Caco-2 (cell line): ENCODE data around the gene ADGRF1. TPM values are rescaled to one million over a fixed set of nuclear protein-coding genes. Genes with fewer than 3 reads are reported as not detected.

Source experiments
- BruUV-seq: library from RNA; stranded (reverse); fragments of 400-500 nt; replicated peaks from 2 replicates; lab custom pipeline; 2021; lab: Mats Ljungman, UMichigan
- CTCF ChIA-PET: fragments of 300-600 bp; sonication (Branson Sonifier 250); formaldehyde crosslinking; loops from one replicate; lab custom pipeline; 2022; ENCODE audit warnings: antibody characterized with exemption; lab: Charles Lee
- POLR2A ChIA-PET: fragments of 300-600 bp; sonication (Branson Sonifier 250); formaldehyde crosslinking; loops from one replicate; lab custom pipeline; 2022; ENCODE audit warnings: antibody characterized with exemption; lab: Charles Lee
- DNase-seq, 2 experiments: peaks; one replicate each; pipeline versions ENCODE4 v3.0.0 to v3.0.0-alpha.2; 2020 to 2022
- H3K27me3 ChIP-seq: replicated peaks from 2 replicates; pipeline ENCODE4 v1.6.0; 2011; ENCODE audit warnings: low read length; ENCODE audit not compliant: control insufficient read depth, insufficient read depth
- H3K36me3 ChIP-seq: 2 replicates; pipeline ENCODE4 v1.5.1; 2011; ENCODE audit warnings: low read length; ENCODE audit not compliant: control insufficient read depth, insufficient read depth
- H3K4me1 ChIP-seq: fragments of 250-450 bp; sonication (Bioruptor Pico); 2 replicates; pipeline ENCODE4 v1.5.1; 2020; ENCODE audit warnings: mild to moderate bottlenecking
- H3K4me3 ChIP-seq: 2 replicates; pipeline ENCODE4 v1.5.1; 2011; ENCODE audit warnings: low read depth, mild to moderate bottlenecking, control low read depth, low read length
- H3K9me3 ChIP-seq: fragments of 250-450 bp; sonication (Bioruptor Pico); 2 replicates; pipeline ENCODE4 v1.5.1; 2020; ENCODE audit warnings: mild to moderate bottlenecking, moderate library complexity
- H3K27ac Mint-ChIP-seq: one replicate; pipeline ENCODE4 v1.8.0; 2022; ENCODE audit warnings: mixed read lengths; ENCODE audit not compliant: unreplicated experiment
- H3K27me3 Mint-ChIP-seq: one replicate; pipeline ENCODE4 v1.8.0; 2022; ENCODE audit warnings: mixed read lengths; ENCODE audit not compliant: insufficient read depth, unreplicated experiment
- H3K36me3 Mint-ChIP-seq: one replicate; pipeline ENCODE4 v1.8.0; 2022; ENCODE audit warnings: mild to moderate bottlenecking, mixed read lengths; ENCODE audit not compliant: insufficient read depth, unreplicated experiment
- H3K4me1 Mint-ChIP-seq: one replicate; pipeline ENCODE4 v1.8.0; 2022; ENCODE audit warnings: low read depth, mixed read lengths; ENCODE audit not compliant: unreplicated experiment
- H3K4me3 Mint-ChIP-seq: one replicate; pipeline ENCODE4 v1.8.0; 2022; ENCODE audit warnings: mild to moderate bottlenecking, moderate library complexity, mixed read lengths; ENCODE audit not compliant: unreplicated experiment
- H3K9me3 Mint-ChIP-seq: one replicate; pipeline ENCODE4 v1.8.0; 2022; ENCODE audit warnings: mixed read lengths; ENCODE audit not compliant: unreplicated experiment
- intact Hi-C: fragments of 100-400 bp; cut with micrococcal nuclease; formaldehyde crosslinking; loops from one replicate; pipeline ENCODE4 v1.10.0; 2022; ENCODE audit not compliant: unreplicated experiment
- total RNA-seq: library from RNA; stranded (reverse); gene quantifications from 2 replicates; pipeline ENCODE4 v1.2.3, GENCODE V29; 2022
- TF ChIP-seq, protein P1 (sequence below), 2 experiments: fragments of 200-600 bp in 1 of 2; IDR thresholded peaks; 1 replicate in 1 of 2; 2 replicates in 1 of 2; pipeline versions ENCODE4 v1.5.1 to v1.8.0; 2011 to 2022; ENCODE audit warnings: antibody characterized with exemption in 1 of 2, control low read depth in 1 of 2, inconsistent platforms in 1 of 2, low read depth in 1 of 2, low read length in 1 of 2, mild to moderate bottlenecking in 1 of 2, moderate library complexity in 1 of 2; ENCODE audit not compliant: insufficient read depth in 1 of 2, severe bottlenecking in 1 of 2, unreplicated experiment in 1 of 2

ADGRF1 gene
- total RNA-seq, 1 experiment from 2014 or later, result 0.52 TPM

DNA sequence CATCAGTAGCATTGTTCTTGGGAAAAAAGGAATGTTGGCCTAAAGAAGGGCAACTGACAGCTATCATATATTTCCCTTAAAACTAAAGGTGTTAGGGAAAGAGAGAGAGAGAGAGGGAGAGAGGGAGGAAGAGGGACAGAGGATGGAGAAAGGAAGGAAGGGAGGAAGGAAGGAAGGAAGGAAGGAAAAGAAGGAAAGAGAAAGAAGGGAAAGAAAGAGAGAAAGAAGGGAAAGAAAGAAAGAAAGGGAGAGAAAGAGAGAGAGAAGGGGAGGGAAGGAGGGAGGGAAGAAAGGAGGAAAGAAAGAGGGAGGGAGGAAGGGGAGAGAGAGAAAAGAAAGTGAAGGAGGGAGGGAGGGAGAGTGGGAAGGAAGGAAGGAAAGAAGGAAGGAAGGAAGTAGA, 82.7 kb downstream of the ADGRF1 start:
- ChIA-PET POLR2A (no interaction called here), CTCF (no interaction called here)
- DNase-seq, result no peak

DNA sequence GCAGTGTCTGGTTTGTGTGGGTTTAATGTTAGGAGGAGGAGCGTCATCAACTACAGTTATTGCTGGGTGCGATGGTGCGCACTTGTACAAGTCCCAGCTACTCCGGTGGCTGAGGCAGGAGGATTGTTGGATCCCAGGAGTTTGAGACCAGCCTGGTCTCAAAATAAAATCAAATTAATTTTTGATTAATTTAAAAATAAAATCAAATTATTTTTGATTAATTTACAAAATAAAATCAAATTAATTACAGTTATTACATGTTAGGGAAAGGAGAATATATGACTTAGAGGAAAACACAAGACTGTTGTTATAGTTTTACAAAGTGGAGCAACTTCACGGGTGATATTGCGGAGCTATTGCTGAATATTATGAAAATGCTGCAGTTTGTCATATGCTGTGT, 85.7 kb downstream of the ADGRF1 start:
- TF ChIP-seq, protein P1, sequence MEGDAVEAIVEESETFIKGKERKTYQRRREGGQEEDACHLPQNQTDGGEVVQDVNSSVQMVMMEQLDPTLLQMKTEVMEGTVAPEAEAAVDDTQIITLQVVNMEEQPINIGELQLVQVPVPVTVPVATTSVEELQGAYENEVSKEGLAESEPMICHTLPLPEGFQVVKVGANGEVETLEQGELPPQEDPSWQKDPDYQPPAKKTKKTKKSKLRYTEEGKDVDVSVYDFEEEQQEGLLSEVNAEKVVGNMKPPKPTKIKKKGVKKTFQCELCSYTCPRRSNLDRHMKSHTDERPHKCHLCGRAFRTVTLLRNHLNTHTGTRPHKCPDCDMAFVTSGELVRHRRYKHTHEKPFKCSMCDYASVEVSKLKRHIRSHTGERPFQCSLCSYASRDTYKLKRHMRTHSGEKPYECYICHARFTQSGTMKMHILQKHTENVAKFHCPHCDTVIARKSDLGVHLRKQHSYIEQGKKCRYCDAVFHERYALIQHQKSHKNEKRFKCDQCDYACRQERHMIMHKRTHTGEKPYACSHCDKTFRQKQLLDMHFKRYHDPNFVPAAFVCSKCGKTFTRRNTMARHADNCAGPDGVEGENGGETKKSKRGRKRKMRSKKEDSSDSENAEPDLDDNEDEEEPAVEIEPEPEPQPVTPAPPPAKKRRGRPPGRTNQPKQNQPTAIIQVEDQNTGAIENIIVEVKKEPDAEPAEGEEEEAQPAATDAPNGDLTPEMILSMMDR (IDR thresholded peaks at IDR 0.05; ENCODE audit: insufficient read depth in 1 of 2, low read depth in 1 of 2, low read length in 1 of 2, severe bottlenecking in 1 of 2, unreplicated experiment in 1 of 2), result no peak
- no peak for DNase-seq
- no peak overlapping the region for H3K4me3 Mint-ChIP-seq

More for the DNA sequence above, 82.7 kb downstream of the ADGRF1 start:
- Mint-ChIP-seq H3K27me3 (peaks cover 6% of the 10 kb centered on the region), H3K4me3 (no peak overlapping the region), H3K36me3 (no peaks in the 10 kb centered on the region), H3K9me3 (no peaks in the 10 kb centered on the region), H3K27ac (no peak overlapping the region), H3K4me1 (no peaks in the 10 kb centered on the region)
- BruUV-seq, result no TSS peak
- Histone ChIP-seq H3K9me3 (no peaks in the 10 kb centered on the region), H3K27me3 (no peaks in the 10 kb centered on the region), H3K4me3 (no peak overlapping the region), H3K4me1 (peaks cover 14% of the 10 kb centered on the region), H3K36me3 (no peaks in the 10 kb centered on the region)
- intact Hi-C loops, result no loop called here
- TF ChIP-seq, protein P1 (IDR thresholded peaks at IDR 0.05; ENCODE audit: insufficient read depth in 1 of 2, low read depth in 1 of 2, low read length in 1 of 2, severe bottlenecking in 1 of 2, unreplicated experiment in 1 of 2), result no peak

DNA sequence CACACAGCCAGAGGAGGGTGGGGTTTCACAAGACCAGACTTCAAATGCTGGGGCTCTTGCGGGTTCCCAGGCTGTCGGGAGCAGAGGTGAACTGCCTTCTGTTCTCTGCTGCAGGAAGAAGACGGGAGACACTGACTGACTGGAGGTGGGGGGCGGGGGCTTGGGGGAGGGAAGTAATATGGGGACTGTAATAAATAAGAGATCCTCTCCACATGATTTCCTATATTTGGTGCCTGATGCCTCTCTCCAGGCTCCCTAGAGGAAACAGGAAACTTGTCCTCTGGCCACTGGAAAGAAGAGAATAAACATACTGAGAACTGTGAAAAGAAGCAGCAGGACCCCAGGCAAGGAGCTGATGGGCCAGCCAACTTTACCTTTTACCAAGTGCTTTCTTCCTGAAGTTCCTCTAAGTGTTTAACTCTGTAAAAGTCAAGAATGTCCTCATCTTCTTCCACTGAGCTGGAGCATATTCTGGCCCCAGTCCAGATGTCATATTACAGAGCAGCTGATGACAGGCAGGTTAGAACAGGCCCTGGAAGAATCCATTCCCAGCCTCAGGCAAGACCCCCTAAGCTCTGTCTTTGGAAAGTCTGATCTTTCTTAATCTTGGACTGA, 87.2 kb downstream of the ADGRF1 start:
- TF ChIP-seq, protein P1 (IDR thresholded peaks at IDR 0.05; ENCODE audit: insufficient read depth in 1 of 2, low read depth in 1 of 2, low read length in 1 of 2, severe bottlenecking in 1 of 2, unreplicated experiment in 1 of 2), result no peak
- Mint-ChIP-seq H3K9me3 (no peaks in the 10 kb centered on the region), H3K4me1 (no peaks in the 10 kb centered on the region), H3K27me3 (peaks cover 9% of the 10 kb centered on the region), H3K36me3 (no peaks in the 10 kb centered on the region), H3K4me3 (no peak overlapping the region), H3K27ac (no peak overlapping the region)
- H3K4me3 ChIP-seq, result no peak overlapping the region
- CTCF ChIA-PET, result no interaction called here
- no peaks in the 10 kb centered on the region for H3K36me3 ChIP-seq
- H3K9me3 ChIP-seq, result no peaks in the 10 kb centered on the region
- no peak for DNase-seq
- H3K27me3 ChIP-seq, result no peaks in the 10 kb centered on the region
- no peaks in the 10 kb centered on the region for H3K4me1 ChIP-seq
- intact Hi-C loops, result no loop called here
- BruUV-seq, result no TSS peak
- POLR2A ChIA-PET, result no interaction called here

More for the DNA sequence above, 85.7 kb downstream of the ADGRF1 start:
- ChIA-PET POLR2A (no interaction called here), CTCF (no interaction called here)
- Histone ChIP-seq H3K27me3 (no peaks in the 10 kb centered on the region), H3K4me3 (no peak overlapping the region), H3K9me3 (no peaks in the 10 kb centered on the region), H3K4me1 (no peaks in the 10 kb centered on the region), H3K36me3 (no peaks in the 10 kb centered on the region)
- Mint-ChIP-seq H3K4me1 (no peaks in the 10 kb centered on the region), H3K36me3 (no peaks in the 10 kb centered on the region), H3K9me3 (no peaks in the 10 kb centered on the region), H3K27me3 (peaks cover 9% of the 10 kb centered on the region), H3K27ac (no peak overlapping the region)
- no TSS peak for BruUV-seq
- intact Hi-C loops, result no loop called here
